Stimulated activated CD8-positive, alpha-beta memory T cell treated with anti-CD3 and anti-CD28 coated beads, Interleukin-12 subunit alpha, Interleukin-12 subunit beta, amount 100 ng/mL, for 4 hours (primary cell): ENCODE data around the gene KSR1.
"Not testable (repeated sequence)": the region's sequence is repeated elsewhere in the genome, so short reads cannot be mapped to it uniquely, and the experiment has no call there.

ENCODE experiments used
- DNase-seq: peaks from one replicate; pipeline ENCODE4 v3.0.0-alpha.2; 2020; ENCODE audit warnings: low read depth

KSR1 gene

GRCh38 chr17:27610304-27610677 is 154.0 kb downstream of the KSR1 start:
- no peak for DNase-seq

- no peak for DNase-seq
These were observed 156.0 kb downstream of the KSR1 start for GRCh38 chr17:27612160-27612770.

- no peak for DNase-seq
These were observed 157.2 kb downstream of the KSR1 start for GRCh38 chr17:27613433-27613832.

GRCh38 chr17:27615121-27615520 is 158.9 kb downstream of the KSR1 start:
- DNase-seq, result no peak

GRCh38 chr17:27616414-27616813 is 160.2 kb downstream of the KSR1 start:
- no peak for DNase-seq

GRCh38 chr17:27618417-27618816 is 162.2 kb downstream of the KSR1 start:
- no peak for DNase-seq

- DNase-seq, result no peak
These were observed 164.5 kb downstream of the KSR1 start for GRCh38 chr17:27620721-27621120.

GRCh38 chr17:27621536-27621935 is 165.3 kb downstream of the KSR1 start:
- no peak for DNase-seq

GRCh38 chr17:27621942-27622559 is 165.8 kb downstream of the KSR1 start:
- no peak for DNase-seq

- DNase-seq, result no peak
These were observed 166.7 kb downstream of the KSR1 start for GRCh38 chr17:27622986-27623385.

GRCh38 chr17:27623614-27624013 is 167.4 kb downstream of the KSR1 start:
- DNase-seq, result no peak

GRCh38 chr17:27624539-27624938 is 168.3 kb downstream of the KSR1 start:
- DNase-seq, result no peak

- DNase-seq, result no peak
These were observed 169.6 kb downstream of the KSR1 start for GRCh38 chr17:27625856-27626255.

- DNase-seq, result no peak
These were observed 171.3 kb downstream of the KSR1 start for GRCh38 chr17:27627514-27627913.

- no peak for DNase-seq
These were observed 172.1 kb downstream of the KSR1 start for GRCh38 chr17:27628376-27628775.

GRCh38 chr17:27629260-27629659 is 173.0 kb downstream of the KSR1 start:
- not testable (repeated sequence) for DNase-seq

- DNase-seq, result peak; percentile 9
These were observed 174.6 kb downstream of the KSR1 start, which contains the start of gene LGALS9 for GRCh38 chr17:27630607-27631410. TSS of gene LGALS9 (plus strand) at chr17:27631188. CDS start at chr17:27631266, 78 bp downstream.

GRCh38 chr17:27631411-27631760 is 175.1 kb downstream of the KSR1 start:
- no peak for DNase-seq

- no peak for DNase-seq
These were observed 175.9 kb downstream of the KSR1 start for GRCh38 chr17:27631897-27632725.

- not testable (repeated sequence) for DNase-seq
These were observed 176.5 kb downstream of the KSR1 start for GRCh38 chr17:27632766-27633165.

GRCh38 chr17:27633312-27634025 is 177.2 kb downstream of the KSR1 start:
- DNase-seq, result no peak

- DNase-seq, result no peak
These were observed 177.7 kb downstream of the KSR1 start for GRCh38 chr17:27634026-27634335.
